ENCODE measurements around the gene TYSND1. TPM values are rescaled to one million over a fixed set of nuclear protein-coding genes. Genes with fewer than 3 reads are reported as not detected.

TYSND1 gene
- total and polyA plus RNA-seq, 2 of the 13 experiments (the other 11 are each of a cell fraction or from before 2014, with no cell fraction given): 3.3 to 8.9 TPM

DNA sequence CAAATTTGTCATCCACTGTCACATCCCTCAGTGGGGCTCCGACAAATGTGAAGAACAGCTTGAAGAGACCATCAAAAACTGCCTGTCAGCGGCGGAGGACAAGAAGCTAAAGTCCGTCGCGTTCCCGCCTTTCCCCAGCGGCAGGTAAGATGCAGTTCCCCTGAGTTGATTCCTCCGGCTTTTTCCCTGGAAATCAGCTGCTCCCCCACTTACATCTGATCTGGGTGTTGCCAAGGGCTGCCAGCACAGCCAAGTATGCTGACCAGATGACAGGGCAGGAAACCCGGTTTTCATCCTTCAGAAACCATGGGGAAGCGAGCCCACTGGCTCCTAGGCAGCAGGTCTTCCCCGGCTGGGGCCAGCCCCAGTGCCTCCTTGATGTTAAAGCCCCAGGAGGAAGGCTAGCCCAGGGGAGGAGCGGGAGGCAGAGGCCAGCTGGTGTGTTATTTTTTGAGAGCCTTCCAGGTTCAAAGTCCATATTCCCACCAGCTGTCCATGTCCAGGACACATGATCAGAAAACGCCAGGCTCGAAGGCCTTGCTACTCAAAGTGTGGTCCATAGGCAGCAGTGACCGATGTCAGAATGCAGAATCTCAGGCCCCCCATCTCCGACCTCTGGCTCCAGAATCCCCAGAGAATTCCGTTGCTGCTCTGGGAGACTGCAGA lies 37.3 kb downstream of the TYSND1 start (continued):
- TF ChIP-seq, protein P1, sequence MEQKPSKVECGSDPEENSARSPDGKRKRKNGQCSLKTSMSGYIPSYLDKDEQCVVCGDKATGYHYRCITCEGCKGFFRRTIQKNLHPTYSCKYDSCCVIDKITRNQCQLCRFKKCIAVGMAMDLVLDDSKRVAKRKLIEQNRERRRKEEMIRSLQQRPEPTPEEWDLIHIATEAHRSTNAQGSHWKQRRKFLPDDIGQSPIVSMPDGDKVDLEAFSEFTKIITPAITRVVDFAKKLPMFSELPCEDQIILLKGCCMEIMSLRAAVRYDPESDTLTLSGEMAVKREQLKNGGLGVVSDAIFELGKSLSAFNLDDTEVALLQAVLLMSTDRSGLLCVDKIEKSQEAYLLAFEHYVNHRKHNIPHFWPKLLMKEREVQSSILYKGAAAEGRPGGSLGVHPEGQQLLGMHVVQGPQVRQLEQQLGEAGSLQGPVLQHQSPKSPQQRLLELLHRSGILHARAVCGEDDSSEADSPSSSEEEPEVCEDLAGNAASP (CRISPR knock-in tag; IDR thresholded peaks at IDR 0.05; ENCODE audit: borderline replicate concordance): peak; percentile 57; the same call in 1 of the 2 replicates
- TF ChIP-seq SP1 (IDR thresholded peaks at IDR 0.05) (no peak), SP1 (CRISPR knock-in tag; IDR thresholded peaks at IDR 0.05) (no peak), ELF4 (CRISPR knock-in tag; IDR thresholded peaks at IDR 0.05; ENCODE audit: borderline replicate concordance) (no peak), ZIK1 (CRISPR knock-in tag; IDR thresholded peaks at IDR 0.05; ENCODE audit: borderline replicate concordance, low read depth) (0 out of 2 replicates have a peak, but pooled peaks have one; percentile 39), SYNCRIP (IDR thresholded peaks at IDR 0.05; ENCODE audit: insufficient read depth, low read depth, low read length) (no peak), RXRA (CRISPR knock-in tag; IDR thresholded peaks at IDR 0.05) (no peak), NFYB (CRISPR knock-in tag; IDR thresholded peaks at IDR 0.05) (no peak), ZBTB20 (CRISPR knock-in tag; IDR thresholded peaks at IDR 0.05; ENCODE audit: borderline replicate concordance, low read depth) (peak; percentile 35; the same call in 1 of the 2 replicates), ZNF430 (CRISPR knock-in tag; IDR thresholded peaks at IDR 0.05) (peak; percentile 92), GPN1 (CRISPR knock-in tag; IDR thresholded peaks at IDR 0.05; ENCODE audit: borderline replicate concordance) (no peak), MED13 (CRISPR knock-in tag; IDR thresholded peaks at IDR 0.05) (no peak), POGZ (CRISPR knock-in tag; IDR thresholded peaks at IDR 0.05) (peak; percentile 75; the same call in 1 of the 2 replicates), TEAD2 (CRISPR knock-in tag; IDR thresholded peaks at IDR 0.05) (no peak), ZFAT (CRISPR knock-in tag; conservative IDR thresholded peaks at IDR 0.05) (no peak), SRF (IDR thresholded peaks at IDR 0.05; ENCODE audit: low read depth, low read length) (no peak), ZNF776 (CRISPR knock-in tag; IDR thresholded peaks at IDR 0.05) (no peak)
- TF ChIP-seq, protein P2, sequence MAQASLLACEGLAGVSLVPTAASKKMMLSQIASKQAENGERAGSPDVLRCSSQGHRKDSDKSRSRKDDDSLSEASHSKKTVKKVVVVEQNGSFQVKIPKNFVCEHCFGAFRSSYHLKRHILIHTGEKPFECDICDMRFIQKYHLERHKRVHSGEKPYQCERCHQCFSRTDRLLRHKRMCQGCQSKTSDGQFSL (CRISPR knock-in tag; IDR thresholded peaks at IDR 0.05): no peak
- TF ChIP-seq, protein P3, sequence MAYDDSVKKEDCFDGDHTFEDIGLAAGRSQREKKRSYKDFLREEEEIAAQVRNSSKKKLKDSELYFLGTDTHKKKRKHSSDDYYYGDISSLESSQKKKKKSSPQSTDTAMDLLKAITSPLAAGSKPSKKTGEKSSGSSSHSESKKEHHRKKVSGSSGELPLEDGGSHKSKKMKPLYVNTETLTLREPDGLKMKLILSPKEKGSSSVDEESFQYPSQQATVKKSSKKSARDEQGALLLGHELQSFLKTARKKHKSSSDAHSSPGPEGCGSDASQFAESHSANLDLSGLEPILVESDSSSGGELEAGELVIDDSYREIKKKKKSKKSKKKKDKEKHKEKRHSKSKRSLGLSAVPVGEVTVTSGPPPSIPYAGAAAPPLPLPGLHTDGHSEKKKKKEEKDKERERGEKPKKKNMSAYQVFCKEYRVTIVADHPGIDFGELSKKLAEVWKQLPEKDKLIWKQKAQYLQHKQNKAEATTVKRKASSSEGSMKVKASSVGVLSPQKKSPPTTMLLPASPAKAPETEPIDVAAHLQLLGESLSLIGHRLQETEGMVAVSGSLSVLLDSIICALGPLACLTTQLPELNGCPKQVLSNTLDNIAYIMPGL (CRISPR knock-in tag; IDR thresholded peaks at IDR 0.05; ENCODE audit: borderline replicate concordance in 1 of 2, low read depth in 1 of 2): no peak; a peak in 1 of 4 replicates
- TF ChIP-seq, protein P4, sequence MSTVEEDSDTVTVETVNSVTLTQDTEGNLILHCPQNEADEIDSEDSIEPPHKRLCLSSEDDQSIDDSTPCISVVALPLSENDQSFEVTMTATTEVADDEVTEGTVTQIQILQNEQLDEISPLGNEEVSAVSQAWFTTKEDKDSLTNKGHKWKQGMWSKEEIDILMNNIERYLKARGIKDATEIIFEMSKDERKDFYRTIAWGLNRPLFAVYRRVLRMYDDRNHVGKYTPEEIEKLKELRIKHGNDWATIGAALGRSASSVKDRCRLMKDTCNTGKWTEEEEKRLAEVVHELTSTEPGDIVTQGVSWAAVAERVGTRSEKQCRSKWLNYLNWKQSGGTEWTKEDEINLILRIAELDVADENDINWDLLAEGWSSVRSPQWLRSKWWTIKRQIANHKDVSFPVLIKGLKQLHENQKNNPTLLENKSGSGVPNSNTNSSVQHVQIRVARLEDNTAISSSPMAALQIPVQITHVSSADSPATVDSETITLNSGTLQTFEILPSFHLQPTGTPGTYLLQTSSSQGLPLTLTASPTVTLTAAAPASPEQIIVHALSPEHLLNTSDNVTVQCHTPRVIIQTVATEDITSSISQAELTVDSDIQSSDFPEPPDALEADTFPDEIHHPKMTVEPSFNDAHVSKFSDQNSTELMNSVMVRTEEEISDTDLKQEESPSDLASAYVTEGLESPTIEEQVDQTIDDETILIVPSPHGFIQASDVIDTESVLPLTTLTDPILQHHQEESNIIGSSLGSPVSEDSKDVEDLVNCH (CRISPR knock-in tag; IDR thresholded peaks at IDR 0.05): no peak
- TF ChIP-seq, protein P5, sequence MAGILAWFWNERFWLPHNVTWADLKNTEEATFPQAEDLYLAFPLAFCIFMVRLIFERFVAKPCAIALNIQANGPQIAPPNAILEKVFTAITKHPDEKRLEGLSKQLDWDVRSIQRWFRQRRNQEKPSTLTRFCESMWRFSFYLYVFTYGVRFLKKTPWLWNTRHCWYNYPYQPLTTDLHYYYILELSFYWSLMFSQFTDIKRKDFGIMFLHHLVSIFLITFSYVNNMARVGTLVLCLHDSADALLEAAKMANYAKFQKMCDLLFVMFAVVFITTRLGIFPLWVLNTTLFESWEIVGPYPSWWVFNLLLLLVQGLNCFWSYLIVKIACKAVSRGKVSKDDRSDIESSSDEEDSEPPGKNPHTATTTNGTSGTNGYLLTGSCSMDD (CRISPR knock-in tag; IDR thresholded peaks at IDR 0.05): no peak
- TF ChIP-seq, protein P6, sequence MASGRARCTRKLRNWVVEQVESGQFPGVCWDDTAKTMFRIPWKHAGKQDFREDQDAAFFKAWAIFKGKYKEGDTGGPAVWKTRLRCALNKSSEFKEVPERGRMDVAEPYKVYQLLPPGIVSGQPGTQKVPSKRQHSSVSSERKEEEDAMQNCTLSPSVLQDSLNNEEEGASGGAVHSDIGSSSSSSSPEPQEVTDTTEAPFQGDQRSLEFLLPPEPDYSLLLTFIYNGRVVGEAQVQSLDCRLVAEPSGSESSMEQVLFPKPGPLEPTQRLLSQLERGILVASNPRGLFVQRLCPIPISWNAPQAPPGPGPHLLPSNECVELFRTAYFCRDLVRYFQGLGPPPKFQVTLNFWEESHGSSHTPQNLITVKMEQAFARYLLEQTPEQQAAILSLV (CRISPR knock-in tag; IDR thresholded peaks at IDR 0.05; ENCODE audit: borderline replicate concordance): no peak

Measured in HepG2 (cell line).